22Rv1 (cell line): ENCODE measurements around the gene FASTK.

Source experiments
- H3K27ac ChIP-seq: fragments of 450-650 bp; 2 replicates; pipeline ENCODE4 v1.5.1; 2017
- ZFX ChIP-seq: fragments of 450-650 bp; IDR thresholded peaks from 2 replicates; pipeline ENCODE4 v1.6.1; 2017; ENCODE audit warnings: antibody characterized with exemption, borderline replicate concordance
- TF ChIP-seq, protein P1 (sequence below): fragments of 450-650 bp; IDR thresholded peaks from 2 replicates; pipeline ENCODE4 v1.5.1; 2017; ENCODE audit warnings: mild to moderate bottlenecking

The FASTK gene

DNA sequence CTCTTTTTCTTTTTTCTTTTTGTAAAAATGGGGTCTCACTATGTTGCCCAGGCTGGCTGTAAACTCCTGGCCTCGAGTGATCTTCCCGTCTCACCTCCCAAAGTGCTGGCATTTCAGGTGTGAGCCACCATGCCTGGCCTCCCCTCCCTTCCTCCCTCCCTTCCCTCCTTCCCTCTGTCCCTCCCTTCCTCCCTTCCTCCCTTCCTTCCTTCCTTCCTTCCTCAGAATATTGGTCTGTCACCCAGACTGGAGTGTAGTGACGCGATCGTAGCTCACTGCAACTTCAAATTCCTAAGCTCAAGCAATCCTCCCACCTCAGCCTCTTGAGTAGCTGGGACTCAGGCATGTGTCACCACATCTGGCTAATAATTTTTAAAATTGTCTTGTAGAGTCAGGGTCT lies 14.1 kb upstream of the FASTK start:
- TF ChIP-seq, protein P1, sequence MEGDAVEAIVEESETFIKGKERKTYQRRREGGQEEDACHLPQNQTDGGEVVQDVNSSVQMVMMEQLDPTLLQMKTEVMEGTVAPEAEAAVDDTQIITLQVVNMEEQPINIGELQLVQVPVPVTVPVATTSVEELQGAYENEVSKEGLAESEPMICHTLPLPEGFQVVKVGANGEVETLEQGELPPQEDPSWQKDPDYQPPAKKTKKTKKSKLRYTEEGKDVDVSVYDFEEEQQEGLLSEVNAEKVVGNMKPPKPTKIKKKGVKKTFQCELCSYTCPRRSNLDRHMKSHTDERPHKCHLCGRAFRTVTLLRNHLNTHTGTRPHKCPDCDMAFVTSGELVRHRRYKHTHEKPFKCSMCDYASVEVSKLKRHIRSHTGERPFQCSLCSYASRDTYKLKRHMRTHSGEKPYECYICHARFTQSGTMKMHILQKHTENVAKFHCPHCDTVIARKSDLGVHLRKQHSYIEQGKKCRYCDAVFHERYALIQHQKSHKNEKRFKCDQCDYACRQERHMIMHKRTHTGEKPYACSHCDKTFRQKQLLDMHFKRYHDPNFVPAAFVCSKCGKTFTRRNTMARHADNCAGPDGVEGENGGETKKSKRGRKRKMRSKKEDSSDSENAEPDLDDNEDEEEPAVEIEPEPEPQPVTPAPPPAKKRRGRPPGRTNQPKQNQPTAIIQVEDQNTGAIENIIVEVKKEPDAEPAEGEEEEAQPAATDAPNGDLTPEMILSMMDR, result no peak
- no peak for TF ChIP-seq ZFX
- H3K27ac ChIP-seq, result no peak overlapping the region

DNA sequence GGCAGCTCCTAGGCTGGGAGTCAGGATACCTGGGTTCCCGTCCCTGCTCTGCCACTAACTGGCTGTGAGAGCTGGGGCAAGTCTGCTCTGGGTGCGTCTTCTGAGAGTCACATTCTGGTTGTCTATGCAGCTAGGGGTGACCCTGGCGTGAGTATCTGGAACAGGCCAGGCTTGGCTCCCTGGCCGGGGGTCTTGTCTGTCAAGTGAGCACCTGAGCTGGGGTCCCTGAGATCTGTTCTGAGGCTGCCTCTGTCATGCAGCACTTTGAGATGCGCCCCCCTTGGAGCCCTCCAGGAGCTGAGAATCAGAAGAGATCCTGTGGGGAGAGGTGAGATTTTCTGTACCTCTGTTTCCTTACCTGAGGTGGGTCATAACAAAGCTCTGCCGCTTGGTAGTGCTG lies 13.1 kb upstream of the FASTK start:
- no peak overlapping the region for H3K27ac ChIP-seq
- TF ChIP-seq, protein P1, result no peak
- TF ChIP-seq ZFX, result no peak

DNA sequence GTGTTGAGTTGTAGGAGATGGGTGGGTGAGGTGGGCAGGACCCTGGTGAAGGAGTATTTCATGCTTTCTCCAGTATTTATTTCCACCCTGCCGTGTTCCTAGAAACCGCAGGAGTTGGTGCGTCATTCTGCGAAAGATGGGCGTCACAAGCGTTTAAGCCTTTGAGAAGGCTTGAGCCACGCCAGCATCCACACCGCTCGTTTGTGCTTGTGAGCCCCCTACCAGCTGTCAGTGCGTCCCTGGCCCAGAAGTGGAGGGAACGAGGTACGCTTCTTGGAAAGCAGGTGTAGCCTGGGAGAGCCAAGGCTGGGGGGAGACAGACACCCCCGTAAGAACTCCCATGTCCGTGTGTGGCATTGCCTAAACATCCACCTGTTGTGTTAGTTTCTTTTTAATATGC lies 11.4 kb upstream of the FASTK start:
- no peak for TF ChIP-seq ZFX
- TF ChIP-seq, protein P1, result no peak
- peak overlapping the region; percentile 1; the same call in 1 of the 2 replicates for H3K27ac ChIP-seq

DNA sequence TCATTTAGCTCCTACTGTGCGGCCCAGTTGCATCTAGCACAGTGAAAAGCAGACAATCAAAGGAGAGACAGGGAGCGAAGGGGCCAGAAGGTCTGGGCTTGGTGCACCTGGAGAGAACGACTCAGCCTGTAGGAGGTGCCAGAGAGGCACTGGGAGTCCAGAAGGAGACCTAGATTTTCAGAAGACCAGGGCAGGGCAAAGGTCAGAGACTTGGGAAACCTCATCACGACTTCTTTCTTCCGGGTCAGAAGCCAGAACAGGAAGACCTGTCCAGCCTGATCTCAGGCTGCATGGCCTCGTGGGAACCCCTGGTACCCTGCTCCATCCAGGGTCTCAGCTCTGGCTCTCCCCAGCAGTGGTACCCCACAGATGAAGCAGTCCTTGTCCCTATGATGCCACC lies 10.8 kb upstream of the FASTK start:
- peak overlapping the region; percentile 1; the same call in 1 of the 2 replicates for H3K27ac ChIP-seq
- TF ChIP-seq, protein P1, result peak; percentile 90
- no peak for TF ChIP-seq ZFX

DNA sequence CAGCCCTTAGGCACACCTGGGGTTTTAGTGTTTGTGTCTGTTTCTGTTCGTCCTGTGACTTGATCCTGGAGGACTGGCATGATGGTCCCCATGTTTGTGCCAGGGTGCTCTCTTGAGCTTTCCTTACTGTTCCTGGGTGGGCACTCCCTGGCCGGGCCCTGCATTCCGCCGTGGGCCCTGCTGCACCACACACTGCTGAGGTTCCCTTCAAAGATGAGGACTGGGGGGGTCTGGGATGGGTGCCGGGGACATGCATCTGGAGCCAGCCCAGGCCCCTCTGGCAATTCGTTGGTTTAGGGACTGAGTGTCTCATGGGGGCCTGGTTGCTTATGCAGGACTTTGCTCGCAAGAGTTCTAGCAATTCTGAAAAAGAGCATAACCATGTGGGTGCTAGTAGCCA lies 10.4 kb upstream of the FASTK start:
- TF ChIP-seq, protein P1, result no peak
- no peak for TF ChIP-seq ZFX
- peak overlapping the region; percentile 1; the same call in 1 of the 2 replicates for H3K27ac ChIP-seq

DNA sequence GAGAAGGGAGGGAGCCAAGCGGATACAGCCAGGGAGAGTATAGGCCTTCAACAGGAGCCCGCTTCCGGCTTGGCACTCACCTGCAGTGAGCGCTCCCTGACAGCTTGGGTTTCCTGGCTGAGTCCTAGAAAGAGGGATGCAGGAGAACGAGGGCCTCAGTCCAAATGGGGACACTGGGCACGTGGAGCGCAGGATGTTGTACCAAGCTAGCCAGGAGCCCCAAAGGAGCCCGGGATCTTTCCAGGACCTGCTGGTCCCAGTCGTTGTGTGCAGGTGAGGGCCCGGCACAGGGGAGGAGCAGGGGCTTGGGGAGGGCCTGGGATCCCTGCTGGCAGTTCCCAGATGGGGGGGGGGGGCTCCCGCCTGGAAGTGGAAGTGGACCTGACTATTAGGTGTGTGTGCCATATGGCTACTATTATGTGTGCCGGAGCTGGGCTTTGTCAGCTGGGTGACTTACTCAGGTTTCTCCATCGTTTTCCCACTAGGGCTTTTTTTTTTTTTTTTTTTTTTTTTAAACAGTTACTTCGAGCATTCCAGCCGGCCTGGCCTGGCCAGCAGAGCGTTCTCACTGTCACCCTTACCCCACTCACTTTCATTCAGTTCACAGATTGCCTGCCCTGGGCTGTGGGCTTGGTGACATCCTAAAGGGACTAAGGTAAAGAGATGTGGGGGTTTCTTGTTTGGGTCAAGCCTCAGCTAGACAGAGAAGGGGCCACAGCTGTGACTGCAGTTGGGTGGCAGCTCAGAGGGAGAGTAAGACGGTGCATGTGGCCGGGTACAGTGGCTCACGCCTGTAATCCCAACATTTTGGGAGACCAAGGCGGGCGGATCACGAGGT lies 9.5 kb upstream of the FASTK start:
- no peak for TF ChIP-seq ZFX
- peak overlapping the region; percentile 100 for H3K27ac ChIP-seq

DNA sequence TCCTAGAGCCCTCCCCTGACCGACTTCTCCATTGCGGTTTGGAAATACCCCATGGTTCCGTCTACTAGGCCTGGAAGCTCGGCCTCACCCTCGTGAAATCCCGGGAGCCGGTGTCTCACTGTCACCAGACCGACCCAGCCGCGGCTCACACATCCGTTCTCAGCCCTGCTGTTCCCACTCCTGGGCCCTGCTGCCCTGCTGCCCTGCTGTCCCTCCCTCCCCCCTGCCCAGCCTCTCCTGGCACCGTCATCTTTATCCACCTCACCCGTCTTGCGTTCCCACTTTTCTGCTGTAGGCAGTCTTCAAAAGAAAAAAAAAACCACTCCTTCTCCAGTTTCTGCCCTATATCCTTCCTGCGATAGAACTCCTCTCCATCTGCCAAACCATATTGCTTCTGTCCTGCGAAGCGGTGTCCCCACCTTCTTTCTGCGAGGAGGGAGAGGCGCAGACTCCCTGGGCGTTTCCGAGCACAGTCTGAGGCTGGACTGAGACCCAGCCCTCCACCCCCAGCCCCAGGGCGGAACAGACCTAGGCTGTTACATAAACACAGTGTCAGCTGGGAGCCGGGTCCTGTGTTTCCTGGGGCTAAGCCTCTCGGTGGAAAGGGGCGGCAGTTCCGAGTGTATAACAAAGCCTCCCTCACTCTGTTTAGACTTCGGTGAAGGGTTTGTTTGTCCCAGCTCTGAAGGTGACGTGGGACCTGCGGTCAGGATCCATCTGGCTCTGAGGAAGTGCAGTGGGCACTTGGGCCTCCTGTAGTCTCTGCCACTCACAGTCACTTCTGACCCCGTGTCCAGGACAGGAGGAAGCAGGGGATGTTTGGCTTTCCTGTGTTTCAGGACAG lies 8.5 kb upstream of the FASTK start:
- peak overlapping the region; percentile 100 for H3K27ac ChIP-seq
- TF ChIP-seq ZFX, result no peak
- TF ChIP-seq, protein P1, result no peak
